Effector memory CD4-positive, alpha-beta T cell (primary cell): ENCODE measurements around the gene ANP32E.
"Not testable (repeated sequence)": the region's sequence is repeated elsewhere in the genome, so short reads cannot be mapped to it uniquely, and the experiment has no call there.

Experiments
- DNase-seq, 3 donors: peaks; one replicate each; pipeline ENCODE4 v3.0.0-alpha.2; 2020
- H3K27ac ChIP-seq: 2 replicates; pipeline ENCODE4 v1.7.0; 2013; ENCODE audit warnings: mild to moderate bottlenecking, low read length, moderate library complexity; ENCODE audit not compliant: insufficient read depth, poor library complexity, severe bottlenecking
- H3K27me3 ChIP-seq: replicated peaks from 2 replicates; pipeline ENCODE4 v1.7.0; 2013; ENCODE audit warnings: mild to moderate bottlenecking, low read length; ENCODE audit not compliant: insufficient read depth, control insufficient read depth, poor library complexity, severe bottlenecking
- H3K36me3 ChIP-seq: 2 replicates; pipeline ENCODE4 v1.7.0; 2013; ENCODE audit warnings: mild to moderate bottlenecking, low read length, moderate library complexity; ENCODE audit not compliant: control insufficient read depth, insufficient read depth
- H3K4me1 ChIP-seq: 2 replicates; pipeline ENCODE4 v1.7.0; 2013; ENCODE audit warnings: low read length, mild to moderate bottlenecking; ENCODE audit not compliant: control insufficient read depth, insufficient read depth, poor library complexity, severe bottlenecking
- H3K4me3 ChIP-seq: 2 replicates; pipeline ENCODE4 v1.7.0; 2013; ENCODE audit warnings: low read length, low read depth, mild to moderate bottlenecking; ENCODE audit not compliant: insufficient read depth, poor library complexity, severe bottlenecking
- H3K9me3 ChIP-seq: 2 replicates; pipeline ENCODE4 v1.7.0; 2013; ENCODE audit warnings: mild to moderate bottlenecking, low read length, moderate library complexity; ENCODE audit not compliant: control insufficient read depth

ANP32E gene

DNA sequence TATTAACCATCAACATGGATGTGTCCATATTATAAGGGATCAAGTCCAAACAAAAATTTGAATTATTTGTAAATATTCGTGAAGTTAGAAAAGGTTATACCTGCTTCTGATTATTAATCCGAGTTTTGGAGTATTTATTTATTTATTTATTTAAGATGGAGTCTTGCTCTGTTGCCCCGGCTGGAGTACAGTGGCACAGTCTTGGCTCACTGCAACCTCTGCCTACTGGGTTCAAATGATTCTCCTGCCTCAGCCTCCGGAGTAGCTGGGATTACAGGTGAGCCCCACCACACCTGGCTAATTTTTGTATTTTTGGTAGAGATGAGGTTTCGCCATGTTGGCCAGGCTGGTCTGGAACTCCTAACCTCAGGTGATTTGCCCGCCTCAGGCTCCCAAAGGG, 20.1 kb downstream of the ANP32E start:
- not testable (repeated sequence) for H3K27me3 ChIP-seq, H3K27ac ChIP-seq, DNase-seq, H3K4me3 ChIP-seq, H3K9me3 ChIP-seq, H3K36me3 ChIP-seq, H3K4me1 ChIP-seq

DNA sequence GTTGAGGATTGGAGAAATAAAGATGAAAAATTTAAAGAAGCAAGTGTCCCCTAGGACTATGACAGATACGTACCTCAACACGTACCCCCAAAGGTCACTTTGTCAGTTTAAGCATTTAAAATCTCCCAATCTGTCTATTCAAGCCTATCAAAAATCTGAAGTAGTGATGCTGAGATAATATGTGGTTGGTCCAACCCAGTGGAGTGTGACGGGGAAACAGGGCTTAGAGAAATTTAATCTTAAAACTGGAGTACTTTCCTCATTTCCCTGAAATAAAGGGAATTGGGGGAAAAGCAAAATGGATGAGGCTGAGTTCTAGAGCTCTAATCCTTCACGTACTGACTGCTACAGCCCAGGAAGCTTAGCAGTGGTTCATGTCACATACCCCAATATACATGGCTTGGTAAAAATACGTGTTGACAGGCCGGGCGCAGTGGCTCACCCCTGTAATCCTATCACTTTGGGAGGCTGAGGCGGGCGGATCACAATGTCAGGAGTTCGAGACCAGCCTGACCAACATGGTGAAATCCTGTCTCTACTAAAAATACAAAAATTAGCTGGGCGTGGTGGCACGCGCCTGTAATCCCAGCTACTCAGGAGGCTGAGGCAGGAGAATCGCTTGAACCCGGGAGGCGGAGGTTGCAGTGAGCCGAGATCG, 21.7 kb downstream of the ANP32E start:
- H3K4me1 ChIP-seq, H3K9me3 ChIP-seq, H3K27me3 ChIP-seq, H3K36me3 ChIP-seq, DNase-seq: not testable (repeated sequence)
- Histone ChIP-seq H3K4me3 (peak overlapping the region; percentile 46), H3K27ac (peak overlapping the region; percentile 74)

DNA sequence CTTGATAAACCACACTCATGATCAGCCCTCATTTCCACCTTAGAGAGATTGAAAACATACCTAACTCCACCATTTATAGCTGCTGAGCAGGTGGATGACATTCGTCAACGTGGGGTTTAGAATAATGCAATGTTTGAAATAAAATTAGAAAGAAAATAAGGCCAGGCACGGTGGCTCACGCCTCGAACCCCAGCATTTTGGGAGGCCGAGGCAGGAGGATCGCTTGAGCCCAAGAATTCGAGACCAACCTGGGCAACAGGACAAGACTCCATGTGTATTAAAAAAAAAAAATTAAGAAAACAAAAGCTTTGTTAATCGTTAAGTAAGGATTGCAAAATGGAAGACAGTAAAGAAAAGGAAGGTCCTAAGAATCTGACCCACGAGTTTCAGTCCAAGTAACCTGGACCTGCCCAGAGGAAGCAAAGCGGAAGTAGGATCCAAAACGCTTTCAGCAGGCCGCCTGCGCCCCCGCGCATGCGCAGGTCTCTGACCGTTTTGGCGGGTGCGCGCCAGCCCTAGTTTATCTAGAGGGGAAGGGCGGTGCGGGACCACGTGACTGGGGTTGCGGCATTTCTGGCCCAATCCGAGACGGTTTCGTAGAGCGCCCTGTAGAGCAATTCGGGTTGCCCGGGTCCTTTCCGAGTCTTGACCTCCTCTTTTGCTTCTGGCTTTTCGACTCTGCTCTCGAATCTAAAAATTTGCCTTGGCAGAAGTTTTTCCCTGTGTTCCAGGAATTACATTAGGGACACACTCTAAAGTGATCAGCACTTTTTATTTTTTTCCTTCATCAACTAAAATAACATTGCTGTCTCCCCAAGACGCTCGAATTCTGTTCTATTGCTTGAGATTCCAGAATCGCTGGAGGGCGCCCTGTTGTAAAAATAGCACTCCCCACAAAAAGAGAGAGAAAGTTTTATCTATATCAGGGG, 22.5 kb downstream of the ANP32E start:
- peak overlapping the region; percentile 46 for H3K4me3 ChIP-seq
- H3K9me3 ChIP-seq, result no peaks in the 10 kb centered on the region
- H3K36me3 ChIP-seq, result no peaks in the 10 kb centered on the region
- DNase-seq, result peak; percentile 78 to 88 (median 82)
- no peaks in the 10 kb centered on the region for H3K4me1 ChIP-seq
- no peaks in the 10 kb centered on the region for H3K27me3 ChIP-seq
- H3K27ac ChIP-seq, result peak overlapping the region; percentile 74

DNA sequence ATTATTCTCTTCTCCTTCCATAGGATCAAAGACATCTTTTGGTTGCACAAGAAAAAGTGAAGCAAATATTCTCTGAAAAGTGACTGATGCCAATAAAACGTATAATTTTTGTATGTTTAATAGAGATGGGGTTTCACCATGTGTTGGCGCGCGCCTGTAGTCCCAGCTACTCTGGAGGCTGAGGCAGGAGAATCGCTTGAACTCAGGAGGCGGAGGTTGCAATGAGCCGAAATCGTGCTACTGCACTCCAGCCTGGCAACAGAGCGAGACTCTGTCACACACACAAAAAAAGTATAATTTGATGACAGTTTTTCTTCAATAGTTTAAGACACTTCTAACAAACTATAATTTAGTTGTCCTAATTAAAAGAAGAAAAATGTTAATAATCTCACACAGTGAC, 23.8 kb downstream of the ANP32E start:
- Histone ChIP-seq H3K9me3 (no peaks in the 10 kb centered on the region), H3K27me3 (no peaks in the 10 kb centered on the region), H3K36me3 (no peaks in the 10 kb centered on the region), H3K4me1 (no peaks in the 10 kb centered on the region), H3K27ac (no peak overlapping the region), H3K4me3 (no peak overlapping the region)
- no peak for DNase-seq

DNA sequence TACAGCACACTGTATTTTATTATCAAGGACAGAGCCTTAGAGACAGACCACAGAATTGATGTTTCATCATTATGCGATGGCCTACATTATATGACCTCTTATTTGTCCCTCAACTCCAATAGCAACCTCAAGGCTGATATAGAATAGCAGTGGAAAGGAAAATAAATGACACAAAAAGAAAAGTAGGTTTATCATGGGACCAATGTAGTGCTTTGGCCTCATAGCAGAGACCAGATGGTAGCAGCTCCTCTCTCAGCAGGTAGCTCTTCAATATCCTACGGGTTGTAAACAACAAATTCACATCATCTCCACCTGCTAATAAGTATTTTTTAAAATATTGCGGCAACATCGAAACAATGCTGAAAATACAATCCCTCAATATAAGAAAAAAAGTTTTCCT, 25.2 kb downstream of the ANP32E start:
- no peak for DNase-seq
- Histone ChIP-seq H3K4me3 (no peak overlapping the region), H3K27me3 (no peaks in the 10 kb centered on the region), H3K4me1 (no peaks in the 10 kb centered on the region), H3K9me3 (no peaks in the 10 kb centered on the region), H3K27ac (no peak overlapping the region), H3K36me3 (no peaks in the 10 kb centered on the region)

DNA sequence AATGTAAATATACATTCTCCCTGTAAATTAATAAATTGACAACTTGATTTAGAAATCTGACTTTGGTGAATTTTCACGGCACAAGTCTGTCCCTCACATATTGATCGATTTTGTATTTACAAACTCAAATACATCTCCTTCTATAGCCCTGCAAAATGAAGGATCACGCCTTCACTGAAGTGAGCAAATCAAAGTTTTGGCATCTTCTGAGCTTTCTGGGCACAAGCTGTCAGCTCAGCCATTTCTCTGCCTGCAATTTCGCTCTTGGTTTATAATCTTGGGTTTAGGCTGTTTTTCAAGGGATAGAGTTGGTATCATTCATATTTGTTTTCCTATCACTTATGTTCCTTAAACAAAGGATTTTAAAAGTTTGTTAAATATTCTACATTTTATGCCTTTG, 25.8 kb downstream of the ANP32E start:
- no peak for DNase-seq
- Histone ChIP-seq H3K36me3 (no peaks in the 10 kb centered on the region), H3K9me3 (no peaks in the 10 kb centered on the region)

DNA sequence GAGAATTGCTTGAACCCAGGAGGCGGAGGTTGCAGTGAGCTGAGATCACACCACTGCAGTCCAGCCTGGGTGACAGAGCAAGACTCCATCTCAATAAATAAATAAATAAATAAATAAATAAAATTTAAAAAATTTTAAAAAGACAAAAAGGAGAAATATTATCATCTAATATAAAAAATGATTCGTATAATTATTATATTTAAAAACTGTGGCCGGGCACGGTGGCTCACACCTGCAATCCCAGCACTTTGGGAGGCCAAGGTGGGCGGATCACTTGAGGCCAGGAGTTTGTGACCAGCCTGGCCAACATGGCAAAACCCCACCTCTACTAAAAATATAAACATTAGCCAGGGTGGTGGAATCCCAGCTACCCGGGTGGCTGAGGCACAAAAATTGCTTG, 27.5 kb downstream of the ANP32E start:
- DNase-seq, H3K36me3 ChIP-seq, H3K27ac ChIP-seq, H3K4me1 ChIP-seq, H3K4me3 ChIP-seq, H3K27me3 ChIP-seq, H3K9me3 ChIP-seq: not testable (repeated sequence)

More for the DNA sequence above, 25.8 kb downstream of the ANP32E start:
- Histone ChIP-seq H3K4me1 (no peaks in the 10 kb centered on the region), H3K27ac (no peak overlapping the region), H3K27me3 (no peaks in the 10 kb centered on the region), H3K4me3 (no peak overlapping the region)

DNA sequence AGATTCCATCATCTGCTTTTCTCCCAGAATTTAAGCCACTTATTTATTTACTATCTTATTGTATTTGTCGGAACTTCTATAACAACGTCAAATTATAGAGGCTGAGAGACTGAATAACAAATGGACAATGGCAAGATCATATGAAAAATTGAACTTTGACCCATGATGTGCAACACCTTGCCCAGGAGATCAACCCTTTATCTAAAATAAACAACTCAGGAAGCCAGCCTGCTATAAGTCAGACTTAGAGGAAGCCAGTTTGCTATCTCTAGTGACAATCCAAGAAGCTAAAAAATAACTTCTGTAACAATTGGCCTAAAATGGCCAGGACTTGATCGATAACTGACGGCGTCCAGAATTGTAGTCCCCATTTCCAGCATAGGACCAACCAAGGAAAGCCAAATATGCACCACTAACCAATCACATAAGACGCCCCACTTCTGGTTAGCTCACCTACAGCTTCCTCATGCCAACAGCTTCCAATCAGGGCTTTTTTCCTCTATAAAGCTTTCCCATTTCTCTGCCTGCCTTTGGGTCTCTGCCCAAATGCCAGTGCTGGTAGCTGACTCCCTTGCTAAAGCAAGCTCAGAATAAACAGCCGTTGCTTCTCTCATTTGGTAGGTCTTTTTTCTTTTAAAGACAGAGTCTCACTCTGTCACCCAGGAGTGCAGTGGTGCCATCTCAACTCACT, 28.5 kb downstream of the ANP32E start:
- H3K9me3 ChIP-seq, result no peaks in the 10 kb centered on the region
- no peak for DNase-seq
- no peaks in the 10 kb centered on the region for H3K36me3 ChIP-seq
- no peak overlapping the region for H3K27ac ChIP-seq
- no peaks in the 10 kb centered on the region for H3K27me3 ChIP-seq
- H3K4me3 ChIP-seq, result no peak overlapping the region
- H3K4me1 ChIP-seq, result no peaks in the 10 kb centered on the region

DNA sequence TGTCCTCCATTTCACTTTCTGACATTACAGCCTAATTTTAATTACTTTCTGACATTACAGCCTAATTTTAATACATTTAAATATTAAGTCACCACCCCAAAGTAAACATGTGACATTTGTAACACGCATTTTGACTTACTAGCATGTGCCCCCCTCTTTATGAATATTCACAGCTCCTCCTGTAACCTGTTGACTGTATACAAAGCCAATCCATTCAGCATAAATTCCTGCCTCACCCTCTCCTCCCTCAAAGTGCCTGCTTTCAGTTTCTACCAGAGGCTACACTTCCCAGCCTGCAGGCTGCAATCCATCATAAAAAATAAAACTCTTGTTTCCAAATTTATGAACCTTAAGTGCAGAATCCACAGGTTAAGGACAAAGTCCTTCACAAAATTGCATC, 39.5 kb downstream of the ANP32E start:
- Histone ChIP-seq H3K27me3 (no peaks in the 10 kb centered on the region), H3K27ac (no peak overlapping the region), H3K4me3 (no peak overlapping the region), H3K9me3 (no peaks in the 10 kb centered on the region), H3K36me3 (no peaks in the 10 kb centered on the region), H3K4me1 (no peaks in the 10 kb centered on the region)
- no peak for DNase-seq
